GM21825 (cell line): Measurements from ENCODE around the gene KIF1C.

ENCODE experiments used
- ATAC-seq: cut with Tn5 transposase; IDR thresholded peaks from one replicate; pipeline ENCODE4 v1.9.1; 2021; ENCODE audit warnings: mild to moderate bottlenecking, moderate library complexity; ENCODE audit not compliant: unreplicated experiment

KIF1C gene

DNA sequence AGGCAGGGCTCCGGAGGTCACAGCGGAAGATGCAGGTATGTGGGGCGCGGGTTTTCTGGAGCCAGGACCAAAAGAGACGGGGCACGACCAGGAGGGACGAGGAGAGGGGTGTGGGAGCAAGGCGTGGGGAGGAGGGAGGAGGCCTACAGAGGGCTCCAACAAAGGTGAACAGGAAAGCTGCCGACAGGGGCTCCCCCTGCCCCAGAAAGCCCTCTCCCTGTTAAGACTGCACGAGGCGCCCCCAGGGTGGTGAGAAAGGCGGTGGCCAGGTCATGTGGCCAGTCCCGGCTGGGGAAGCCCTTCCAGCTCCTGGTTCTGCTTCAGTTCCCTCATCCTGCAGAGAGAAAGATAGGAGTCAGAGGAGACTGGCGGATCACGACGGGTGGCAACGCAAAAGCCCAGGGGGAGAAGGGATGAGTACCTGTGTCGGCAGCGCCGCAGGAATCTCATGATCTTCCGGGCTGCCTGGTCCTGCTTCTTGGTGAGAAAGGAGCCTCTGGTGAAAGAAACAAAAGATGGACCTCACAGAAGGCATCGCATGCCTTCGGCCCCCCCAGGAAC, 29.2 kb upstream of the KIF1C start:
- no peak for ATAC-seq

DNA sequence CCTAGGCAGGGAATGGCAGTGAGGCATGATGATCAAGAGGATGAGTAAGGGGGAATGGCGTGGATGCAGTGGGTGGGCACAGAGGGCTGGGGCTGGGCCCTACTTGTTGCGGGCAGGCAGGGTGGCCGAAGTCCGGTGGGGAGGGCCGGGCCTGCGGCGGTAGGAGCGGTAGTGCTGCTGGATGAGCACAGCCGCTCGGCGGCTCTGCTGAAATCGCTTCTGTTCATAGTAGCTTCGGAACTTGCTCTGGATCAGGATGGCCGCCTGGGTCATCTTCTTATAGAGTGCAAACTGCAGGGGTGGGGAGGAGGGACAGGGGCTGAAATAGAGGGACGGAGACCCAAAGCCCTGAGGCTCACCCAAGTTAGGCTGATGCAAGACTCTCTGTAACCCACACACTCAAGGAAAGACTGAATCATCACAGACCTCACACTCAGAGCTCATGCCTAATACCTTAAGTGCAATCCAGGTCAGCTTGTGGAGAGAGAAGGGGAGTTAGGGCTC, 28.7 kb upstream of the KIF1C start:
- no peak for ATAC-seq

DNA sequence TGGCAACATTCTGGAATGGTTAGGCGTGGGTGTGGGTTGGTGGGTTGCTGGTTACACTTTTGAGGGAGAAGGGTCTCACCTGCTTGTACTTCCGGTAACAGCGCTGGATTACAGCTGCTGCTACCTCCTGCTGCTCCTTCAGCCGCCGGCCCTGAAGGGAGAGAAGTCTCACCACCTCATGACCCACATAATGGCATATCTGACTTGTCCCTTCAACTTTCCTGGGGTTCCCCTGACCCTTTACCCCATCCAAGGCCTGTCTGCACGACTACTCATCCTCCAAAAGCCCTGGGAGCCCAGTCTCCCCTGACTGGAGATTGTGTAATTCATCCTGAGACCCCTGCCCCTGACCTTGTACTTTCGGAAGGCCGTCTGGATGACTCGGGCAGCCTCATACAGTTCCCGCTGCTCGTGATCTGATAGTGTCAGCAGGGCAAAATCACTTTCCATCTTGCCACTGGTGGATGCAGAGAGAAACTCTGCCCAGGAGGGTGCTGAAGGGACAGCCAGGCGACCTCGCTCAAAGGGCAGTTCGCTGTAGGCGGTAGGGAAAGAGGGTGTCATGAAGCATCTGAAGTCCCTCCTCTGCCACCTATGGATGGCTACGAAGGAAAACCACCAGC, 28.1 kb upstream of the KIF1C start:
- no peak for ATAC-seq

DNA sequence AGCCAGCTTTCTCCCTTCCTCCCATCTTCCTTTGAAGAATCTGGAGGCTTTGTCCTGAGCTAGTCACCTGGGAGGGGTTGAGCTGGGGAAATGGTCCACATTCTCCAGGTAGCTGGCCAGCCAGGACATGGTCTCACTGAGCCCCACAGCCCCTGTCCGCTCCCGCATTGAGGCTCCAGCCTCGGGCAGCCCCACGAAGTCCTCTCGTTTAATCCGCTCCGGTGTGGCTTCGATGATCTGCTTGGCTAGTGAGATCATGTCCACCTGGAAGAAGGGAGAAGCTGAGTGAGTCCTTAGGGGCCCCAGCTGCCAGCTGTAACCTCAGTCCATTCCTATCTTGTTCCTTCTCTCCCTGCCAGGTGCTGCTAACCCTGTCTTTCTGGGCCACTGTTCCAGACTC, 27.5 kb upstream of the KIF1C start:
- no peak for ATAC-seq

DNA sequence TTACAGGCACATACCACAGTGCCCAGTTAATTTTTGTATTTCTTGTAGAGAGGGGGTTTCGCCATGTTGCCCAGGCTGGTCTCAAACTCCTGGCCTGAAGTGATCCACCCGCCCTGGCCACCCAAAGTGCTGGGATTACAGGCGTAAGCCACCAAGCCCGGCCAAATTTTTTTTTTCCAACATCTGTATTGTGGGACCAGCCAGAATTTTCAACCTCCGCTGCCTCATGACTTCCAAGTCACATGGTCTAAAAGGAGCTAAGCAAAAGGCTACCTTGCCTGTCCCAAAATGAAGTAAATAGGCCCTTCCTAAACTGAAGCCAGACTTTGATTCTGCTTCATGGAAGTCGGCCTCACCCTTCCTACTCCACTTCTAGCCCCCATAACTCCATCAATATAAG, 25.9 kb upstream of the KIF1C start:
- no peak for ATAC-seq

DNA sequence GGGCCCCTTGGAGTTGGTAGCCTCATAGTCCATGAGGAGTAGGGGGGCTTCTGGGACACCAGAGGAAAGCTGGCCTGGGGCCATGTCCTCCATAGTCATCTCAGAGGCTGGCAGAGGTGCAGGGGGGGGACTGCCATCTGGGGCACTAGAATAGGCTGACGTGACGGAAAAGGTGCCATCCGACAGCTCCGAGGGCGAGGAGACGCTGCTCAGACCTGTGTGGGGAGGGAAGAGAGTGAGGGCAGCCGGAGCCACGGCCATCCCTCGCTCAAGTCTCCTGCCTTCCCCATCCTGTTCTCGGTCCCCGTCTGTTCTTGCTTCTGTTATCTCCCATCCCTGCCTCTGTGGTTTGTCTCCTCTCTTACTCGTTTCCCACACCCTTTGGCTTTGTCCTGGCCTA, 25.4 kb upstream of the KIF1C start:
- no peak for ATAC-seq

DNA sequence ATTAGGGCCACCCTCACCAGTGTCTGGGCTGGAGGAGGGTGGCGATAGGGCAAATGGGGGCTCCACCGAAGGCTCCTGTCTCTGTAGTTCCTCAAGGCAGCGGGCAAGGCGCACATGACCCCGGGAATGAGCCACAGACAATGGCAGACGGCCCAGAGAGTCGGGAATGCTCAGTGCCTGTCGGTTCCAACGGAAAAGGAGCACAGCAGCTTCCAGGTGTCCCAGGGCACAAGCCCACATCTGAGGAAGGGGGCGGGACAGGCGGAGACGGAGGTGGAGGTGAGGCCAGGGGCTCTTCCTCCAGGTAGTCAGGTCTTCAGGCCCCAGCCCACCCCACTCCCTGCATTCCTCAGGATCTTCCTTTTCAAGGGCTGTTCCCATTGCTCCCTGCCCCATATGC, 25.0 kb upstream of the KIF1C start:
- no peak for ATAC-seq

DNA sequence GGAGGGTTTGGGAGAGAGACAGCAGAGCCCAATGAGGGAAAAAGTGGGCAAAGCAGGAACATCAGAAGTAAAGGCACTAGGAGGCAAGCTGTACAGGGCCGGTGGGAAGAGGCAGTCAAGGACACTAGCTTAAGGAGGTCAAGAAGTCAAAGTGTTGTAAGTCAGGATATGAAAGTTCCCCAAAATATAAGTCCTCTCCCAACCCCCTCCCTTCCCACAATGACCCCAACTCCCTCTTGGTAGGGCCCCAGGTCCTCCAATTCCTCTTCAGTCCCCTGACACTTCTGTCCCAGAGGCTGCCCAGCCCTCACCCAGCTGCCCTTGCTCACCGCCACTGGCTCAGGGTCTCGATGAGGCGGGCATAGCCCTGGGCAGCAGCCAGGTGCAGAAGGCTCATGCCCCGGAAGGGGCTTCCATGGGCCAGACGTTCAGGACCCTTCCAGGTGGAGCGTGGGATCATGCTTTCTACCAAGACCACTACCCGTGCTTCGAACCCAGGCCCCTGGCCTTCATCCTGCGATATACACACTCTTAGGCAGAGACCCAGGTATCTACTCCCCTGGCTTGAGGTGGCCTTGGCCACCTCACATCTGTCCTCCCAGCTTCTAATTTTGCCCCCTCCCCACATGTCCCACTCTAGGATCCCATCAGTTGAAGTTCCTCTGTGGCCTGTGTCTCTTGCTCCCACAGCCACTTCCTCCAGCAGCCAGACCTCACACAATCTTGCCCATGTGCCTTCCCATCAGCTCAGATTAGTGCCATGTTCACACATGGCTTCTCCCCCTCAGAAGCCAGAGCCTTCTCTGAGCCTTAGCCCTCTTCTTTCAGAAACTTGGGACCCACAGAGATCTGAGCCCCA, 24.3 kb upstream of the KIF1C start:
- no peak for ATAC-seq

DNA sequence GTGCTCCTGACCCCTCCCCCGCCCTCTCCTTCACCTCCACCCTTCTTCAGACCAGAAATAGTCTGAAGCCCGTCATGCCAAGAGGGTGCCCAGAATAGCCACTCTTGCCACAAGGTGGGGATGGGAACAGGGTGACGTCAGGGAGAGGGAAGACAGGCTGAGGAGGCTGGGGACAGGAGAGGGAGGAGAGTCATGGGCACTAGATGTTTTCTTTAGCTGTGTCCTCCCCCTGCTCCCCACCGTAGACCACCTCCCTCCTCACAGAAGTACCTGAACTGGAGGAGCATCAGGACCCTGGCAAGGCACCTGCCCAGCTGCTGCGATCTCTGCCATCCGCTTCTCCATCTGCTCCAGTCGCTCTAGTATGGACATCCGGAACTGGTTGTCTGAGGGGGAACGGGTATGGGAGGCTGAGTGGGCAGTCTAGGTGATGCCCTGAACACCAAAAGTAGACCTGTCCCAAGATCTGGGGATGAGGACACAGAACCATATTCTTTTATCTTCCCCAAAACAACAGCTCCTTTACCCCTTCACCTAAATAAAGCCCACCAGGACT, 23.6 kb upstream of the KIF1C start:
- ATAC-seq, result no peak

DNA sequence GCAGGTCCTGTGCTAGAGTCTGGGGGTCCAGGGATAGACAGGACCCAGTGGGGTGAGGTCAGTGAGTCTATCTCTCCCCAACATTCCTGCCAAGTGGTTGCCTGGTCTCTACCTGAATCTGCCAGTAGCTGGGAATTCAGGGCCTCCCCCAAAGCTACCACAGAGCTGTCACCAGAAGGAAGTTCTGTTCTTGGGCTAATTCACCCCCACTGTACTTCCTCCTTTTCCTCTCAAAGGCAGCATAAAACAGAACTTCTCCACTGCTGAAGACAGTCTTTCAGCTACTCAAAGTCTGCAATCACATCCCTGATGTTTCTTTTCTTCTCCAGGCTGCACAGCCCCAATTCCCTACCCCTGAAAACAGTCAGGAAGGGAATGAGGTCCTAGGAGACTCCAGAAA, 19.0 kb upstream of the KIF1C start:
- no peak for ATAC-seq

DNA sequence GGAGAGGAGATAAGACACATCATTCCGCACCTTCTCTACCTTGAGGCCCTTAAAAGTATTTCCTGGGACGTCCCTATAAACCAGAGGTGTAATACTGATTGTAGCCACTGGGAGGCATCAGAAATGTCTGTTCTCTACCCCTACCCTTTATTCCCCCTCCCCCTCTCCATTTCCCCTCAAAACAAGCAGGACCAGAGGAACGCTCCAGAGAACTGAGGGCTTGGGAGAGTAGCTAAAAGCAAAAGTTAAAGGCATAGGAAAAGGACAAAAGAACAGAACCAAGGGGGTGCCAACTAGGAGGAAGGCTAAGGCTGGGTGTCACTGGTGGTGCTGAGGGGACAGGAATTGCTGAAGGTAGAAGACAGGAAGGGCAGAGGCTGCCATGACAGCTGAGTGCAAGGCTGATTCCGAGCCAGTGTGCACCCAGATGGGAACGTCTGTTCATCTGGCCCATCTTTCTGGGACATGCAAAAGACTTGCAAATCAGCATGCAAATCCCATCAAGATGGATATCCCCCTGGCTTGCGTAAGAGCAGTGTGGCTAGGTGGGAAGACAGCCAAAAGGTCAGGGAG, 17.0 kb upstream of the KIF1C start:
- no peak for ATAC-seq

DNA sequence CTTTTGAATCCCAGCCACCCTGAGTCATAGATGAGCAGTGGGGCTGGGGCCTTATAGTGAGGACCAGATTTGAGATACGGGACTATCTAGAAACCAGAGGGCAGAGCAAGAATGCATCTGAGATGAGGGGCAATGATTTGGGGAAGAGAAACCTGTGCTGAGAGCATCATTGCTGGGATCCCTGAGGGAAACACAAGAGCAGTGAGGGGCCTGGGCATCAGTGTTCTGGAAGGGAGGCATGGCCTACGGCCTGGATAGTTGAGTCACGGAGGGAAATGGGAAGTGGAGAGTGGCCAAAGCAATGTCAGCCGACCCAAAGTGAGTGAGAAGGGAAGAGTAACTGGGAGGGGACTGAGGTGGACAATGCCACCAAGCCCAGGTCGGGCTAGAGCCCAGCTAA, 15.4 kb upstream of the KIF1C start:
- no peak for ATAC-seq

DNA sequence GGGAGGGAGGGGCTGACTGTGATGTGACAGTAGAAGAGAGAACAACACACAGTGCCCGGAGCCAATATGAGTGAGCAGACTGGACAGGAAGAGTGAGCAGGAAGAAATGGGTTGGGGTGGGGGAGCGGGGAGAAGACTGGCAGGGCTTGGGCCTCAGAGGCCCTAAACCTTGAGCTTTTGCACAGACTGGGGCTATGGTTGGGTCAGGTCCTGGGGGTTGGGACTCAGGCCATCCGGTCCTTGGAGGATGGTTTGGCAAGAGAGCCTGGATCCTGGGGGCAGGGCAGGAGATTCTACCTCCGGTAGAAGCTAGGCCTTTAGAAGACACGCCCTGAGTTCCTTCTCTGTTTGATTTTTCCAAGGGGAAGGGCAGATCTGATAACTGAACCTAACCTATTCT, 11.3 kb upstream of the KIF1C start:
- no peak for ATAC-seq

DNA sequence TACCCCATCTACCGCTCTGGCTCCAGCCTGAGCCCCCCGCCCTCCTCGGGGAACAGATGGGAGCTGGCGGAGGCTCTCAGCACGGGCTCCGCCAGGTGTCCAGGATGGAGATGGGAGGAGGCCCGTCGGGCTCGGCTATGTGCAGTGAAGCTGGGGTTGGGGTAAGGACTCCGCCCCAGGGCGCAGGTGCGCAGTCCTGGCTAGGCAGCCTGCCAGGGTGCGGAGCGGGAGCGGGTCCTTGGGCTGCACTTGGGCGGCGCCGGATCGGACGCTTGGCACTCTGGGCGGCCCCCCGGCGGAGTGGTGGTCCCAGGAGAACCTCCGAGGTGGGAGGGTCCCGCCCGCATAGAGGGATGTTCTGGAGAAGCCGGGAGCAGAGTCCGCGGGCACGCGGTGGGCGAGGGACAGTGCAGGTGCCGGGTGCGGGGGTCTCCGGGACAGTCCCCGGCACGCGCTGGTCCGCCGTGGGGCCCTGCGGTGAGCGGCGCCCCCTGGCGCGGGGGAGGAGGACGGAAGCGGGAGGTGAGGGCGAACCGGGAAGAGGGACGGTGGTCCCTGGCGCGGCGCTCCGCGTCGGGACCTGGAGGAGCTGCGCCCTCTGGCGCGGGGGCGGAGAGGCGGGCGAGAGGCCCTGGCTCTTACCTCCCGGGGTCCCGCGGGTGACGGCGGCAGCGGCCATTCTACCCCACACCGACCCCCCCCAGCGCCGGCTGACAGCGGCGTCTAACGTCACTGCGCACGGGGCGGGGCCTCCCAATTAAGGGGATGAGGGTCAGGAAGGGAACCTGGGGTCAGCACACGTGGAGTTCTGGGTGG, 10.6 kb upstream of the KIF1C start, which contains the start of gene CAMTA2:
Gene CAMTA2, minus strand, starts transcription at position 725 of the 816 bp plus-strand sequence. CDS start 1,453 bp downstream, outside the sequence.
- peak; percentile 61 for ATAC-seq

DNA sequence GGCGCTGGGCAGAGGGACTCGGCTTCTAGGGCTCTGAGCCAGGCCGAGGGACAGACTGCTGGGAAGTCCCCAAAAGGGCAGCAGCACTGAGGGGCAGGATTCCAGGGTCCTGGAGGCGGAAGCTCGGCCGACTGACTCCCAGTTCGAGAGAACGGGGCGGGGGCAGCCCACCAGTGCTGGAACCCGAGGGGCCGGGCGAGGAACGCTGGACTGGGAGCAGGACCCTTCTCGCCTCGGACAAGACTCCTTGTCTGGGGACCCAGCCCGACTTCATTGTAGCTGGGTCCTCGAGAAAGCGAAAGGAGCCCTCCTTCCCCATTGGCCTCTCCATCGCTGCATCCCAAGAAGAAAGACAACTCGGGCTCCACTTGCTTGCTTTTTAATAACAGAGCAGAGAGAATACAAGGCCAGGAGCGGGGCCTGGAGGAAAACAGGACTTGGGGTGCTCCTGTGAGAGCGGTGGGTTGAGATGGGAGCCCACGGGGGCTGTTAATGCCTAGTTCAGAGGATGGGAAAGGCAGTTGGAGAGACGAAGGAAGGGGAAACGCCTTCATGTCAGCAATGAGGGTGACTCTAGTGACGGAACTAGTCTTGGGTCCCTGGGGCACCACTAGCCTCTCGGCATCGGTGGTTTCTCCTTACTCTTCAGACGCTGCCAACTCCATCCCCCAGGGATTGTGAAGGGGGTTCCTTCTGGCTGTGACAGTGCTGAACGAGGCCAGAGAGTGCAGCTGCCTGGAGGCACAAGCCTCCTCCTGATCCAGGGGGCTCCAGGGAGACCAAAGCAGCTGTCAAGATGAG, 9.8 kb upstream of the KIF1C start:
- no peak for ATAC-seq

DNA sequence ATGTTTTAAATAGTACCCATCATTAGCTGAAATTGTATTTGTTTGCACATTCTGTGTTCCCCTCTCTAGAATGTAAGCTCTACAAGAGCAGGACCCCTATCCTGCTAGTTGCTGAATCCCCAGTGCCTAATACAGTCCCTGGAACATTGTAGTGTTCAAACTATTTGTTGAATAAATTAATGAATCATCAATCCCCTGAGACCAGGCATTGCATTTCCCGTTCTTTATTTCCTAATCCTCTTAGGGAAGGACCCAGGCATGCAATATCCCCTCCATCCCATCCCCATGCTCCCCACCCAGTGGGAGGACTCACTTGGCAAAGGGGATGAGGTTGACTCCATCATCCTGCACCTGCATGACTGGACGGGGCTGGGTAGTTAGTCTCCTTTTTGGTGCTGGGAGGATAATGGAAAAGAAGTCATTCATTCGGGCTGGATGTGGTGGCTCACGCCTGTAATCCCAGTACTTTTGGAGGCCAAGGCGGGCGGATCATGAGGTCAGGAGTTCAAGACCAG, 3.6 kb upstream of the KIF1C start:
- ATAC-seq, result no peak

DNA sequence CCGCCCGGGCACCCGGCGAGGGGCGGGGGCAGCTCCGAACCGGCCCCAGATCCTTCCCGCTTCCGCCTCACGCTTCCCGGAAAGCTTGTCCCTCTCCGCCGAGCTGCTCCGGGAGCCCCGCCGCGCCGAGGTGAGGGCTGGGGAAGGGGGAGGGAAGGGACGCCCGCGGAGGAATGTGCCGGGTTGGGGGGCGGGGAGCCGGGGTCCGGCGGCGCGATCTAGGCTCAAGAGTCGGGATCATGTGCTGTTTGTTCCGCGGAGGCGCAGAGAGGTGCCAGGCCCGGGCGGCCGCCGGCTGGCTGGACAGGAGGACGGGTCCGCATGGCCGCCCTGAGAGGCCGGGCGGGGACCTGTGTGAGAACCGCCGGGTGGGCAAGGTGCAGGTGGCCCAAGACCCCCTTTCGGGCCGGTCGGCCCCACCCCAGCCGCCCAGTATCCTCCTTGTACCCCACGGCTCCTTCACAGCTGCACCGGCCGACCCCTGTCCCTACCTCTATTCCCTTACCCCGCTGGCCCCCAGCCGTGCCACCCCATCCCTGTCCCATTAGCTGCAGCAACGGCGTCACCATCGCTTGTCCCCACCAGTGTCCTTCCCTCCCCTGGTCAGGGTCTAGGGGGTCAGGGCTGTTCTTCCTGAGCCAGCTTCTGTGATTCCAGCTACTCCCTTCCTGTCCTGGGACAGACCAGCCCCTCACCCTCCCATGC, 429 bp downstream of the KIF1C start:
- ATAC-seq, result peak; percentile 14

DNA sequence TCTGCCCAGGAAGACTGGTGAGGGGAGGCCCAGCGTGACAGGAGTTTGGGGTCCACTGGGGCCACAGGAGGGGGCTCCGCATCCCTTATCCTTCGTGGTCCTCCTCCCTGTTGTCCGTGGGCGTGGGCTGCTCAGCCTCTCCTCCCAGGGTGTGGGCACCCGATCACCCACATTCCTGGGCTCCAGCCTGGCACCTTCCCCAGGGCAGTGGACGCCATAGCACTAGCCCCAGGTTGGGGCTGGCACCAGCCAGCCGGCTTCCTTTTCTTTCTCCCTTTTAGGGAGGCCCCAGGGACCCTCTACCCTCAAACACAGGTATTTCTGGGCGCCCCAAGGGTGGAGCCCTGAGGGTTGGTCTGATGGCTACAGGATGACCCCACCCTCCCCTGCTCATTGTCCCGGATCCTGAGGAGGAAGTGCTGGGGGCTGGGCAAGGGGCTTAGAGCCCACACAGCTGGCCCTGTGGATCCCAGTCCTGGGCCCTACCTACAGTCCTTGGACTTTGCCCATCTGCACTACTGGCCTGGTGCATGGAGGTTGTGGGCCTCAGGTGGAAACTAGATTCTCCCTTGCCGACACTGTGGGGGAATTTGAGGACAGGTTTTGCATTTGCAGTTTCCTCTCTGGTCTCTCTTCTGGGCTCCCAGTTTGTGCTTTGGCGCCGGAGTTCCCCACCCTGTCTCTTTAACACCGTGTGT, 1.1 kb downstream of the KIF1C start:
- no peak for ATAC-seq
